IMR-90 (cell line): ENCODE measurements around the gene UBA3. TPM values are rescaled to one million over a fixed set of nuclear protein-coding genes. Genes with fewer than 3 reads are reported as not detected.

Source experiments
- ATAC-seq: fragments of 200-7000 bp; cut with Tn5 transposase; 2 replicates; pipeline ENCODE4 v1.9.1; 2020; ENCODE audit warnings: low read depth, mild to moderate bottlenecking, moderate library complexity
- BruUV-seq: library from RNA; stranded (reverse); fragments of 400-500 nt; replicated peaks from 2 replicates; lab custom pipeline; 2021; lab: Mats Ljungman, UMichigan
- CTCF ChIA-PET: fragments of 300-600 bp; formaldehyde crosslinking; extraction: SDS; loops from one replicate; lab custom pipeline; 2021; ENCODE audit warnings: antibody characterized with exemption; lab: Yijun Ruan, JAX
- POLR2A ChIA-PET: fragments of 300-600 bp; sonication (Branson Sonifier 250); formaldehyde crosslinking; loops from one replicate; lab custom pipeline; 2022; ENCODE audit warnings: antibody characterized with exemption; ENCODE audit not compliant: unreplicated experiment; lab: Charles Lee
- DNase-seq: peaks from one replicate; pipeline ENCODE4 v3.0.0; 2013
- H2AFZ ChIP-seq: replicated peaks from 2 replicates; pipeline ENCODE3; 2013; ENCODE audit warnings: low read length, mild to moderate bottlenecking; ENCODE audit not compliant: poor library complexity
- H2AK5ac ChIP-seq: 2 replicates; pipeline ENCODE4 v1.6.1; 2013; ENCODE audit warnings: low read depth, low read length, inconsistent platforms
- H2AK9ac ChIP-seq: replicated peaks from 2 replicates; pipeline ENCODE3; 2013; ENCODE audit warnings: mild to moderate bottlenecking, low read depth, low read length, moderate library complexity; ENCODE audit not compliant: poor library complexity
- H2BK120ac ChIP-seq: 2 replicates; pipeline ENCODE4 v1.6.1; 2013; ENCODE audit warnings: low read depth, low read length, inconsistent platforms
- H2BK15ac ChIP-seq: 3 replicates; pipeline ENCODE4 v1.6.1; 2013; ENCODE audit warnings: low read depth, low read length, inconsistent platforms
- H2BK20ac ChIP-seq: 2 replicates; pipeline ENCODE4 v1.6.1; 2013; ENCODE audit warnings: low read depth, mild to moderate bottlenecking, inconsistent platforms, low read length, moderate library complexity
- H2BK5ac ChIP-seq: 2 replicates; pipeline ENCODE4 v1.6.1; 2013; ENCODE audit warnings: mild to moderate bottlenecking, low read depth, low read length, inconsistent platforms; ENCODE audit not compliant: poor library complexity, severe bottlenecking
- H3K14ac ChIP-seq: replicated peaks from 2 replicates; pipeline ENCODE4 v1.6.1; 2013; ENCODE audit warnings: low read depth, low read length, inconsistent platforms
- H3K18ac ChIP-seq: 2 replicates; pipeline ENCODE4 v1.6.1; 2013; ENCODE audit warnings: low read depth, low read length, control low read depth
- H3K23ac ChIP-seq: 2 replicates; pipeline ENCODE4 v1.6.1; 2013; ENCODE audit warnings: low read depth, low read length, inconsistent platforms
- H3K27ac ChIP-seq: 2 replicates; pipeline ENCODE4 v1.5.1; 2013; ENCODE audit warnings: mild to moderate bottlenecking, control low read depth, low read length; ENCODE audit not compliant: insufficient read depth
- H3K27me3 ChIP-seq: 2 replicates; pipeline ENCODE4 v1.6.1; 2013; ENCODE audit warnings: low read length; ENCODE audit not compliant: control insufficient read depth, insufficient read depth
- H3K36me3 ChIP-seq: 2 replicates; pipeline ENCODE4 v1.6.1; 2013; ENCODE audit warnings: low read length, mixed read lengths; ENCODE audit not compliant: control insufficient read depth, insufficient read depth
- H3K4ac ChIP-seq: 2 replicates; pipeline ENCODE4 v1.6.1; 2013; ENCODE audit warnings: low read depth, low read length, inconsistent platforms
- H3K4me1 ChIP-seq: 2 replicates; pipeline ENCODE4 v1.6.1; 2013; ENCODE audit warnings: low read length, mixed read lengths; ENCODE audit not compliant: control insufficient read depth, insufficient read depth
- H3K4me2 ChIP-seq: 2 replicates; pipeline ENCODE4 v1.6.1; 2013; ENCODE audit warnings: low read depth, mild to moderate bottlenecking, control low read depth, low read length, moderate library complexity
- H3K4me3 ChIP-seq: 2 replicates; pipeline ENCODE4 v1.5.1; 2013; ENCODE audit warnings: low read depth, mild to moderate bottlenecking, control low read depth, low read length, moderate library complexity; ENCODE audit not compliant: insufficient read depth
- H3K56ac ChIP-seq: 2 replicates; pipeline ENCODE4 v1.6.1; 2013; ENCODE audit warnings: low read length, inconsistent platforms; ENCODE audit not compliant: insufficient read depth; ENCODE audit errors: extremely low read depth
- H3K79me1 ChIP-seq, 2 experiments: 2 replicates each; pipeline ENCODE4 v1.6.1; 2013; ENCODE audit warnings: low read length in 2 of 2, inconsistent platforms in 1 of 2, low read depth in 1 of 2
- H3K9ac ChIP-seq: 2 replicates; pipeline ENCODE4 v1.6.1; 2013; ENCODE audit warnings: low read depth, low read length, control low read depth
- H3K9me1 ChIP-seq: 2 replicates; pipeline ENCODE4 v1.6.1; 2013; ENCODE audit warnings: low read length, inconsistent platforms; ENCODE audit not compliant: insufficient read depth
- H3K9me3 ChIP-seq: 2 replicates; pipeline ENCODE4 v1.6.1; 2013; ENCODE audit warnings: low read length; ENCODE audit not compliant: control insufficient read depth, insufficient read depth
- H4K20me1 ChIP-seq: 2 replicates; pipeline ENCODE4 v1.6.1; 2013; ENCODE audit warnings: low read length, inconsistent platforms; ENCODE audit not compliant: insufficient read depth
- H4K5ac ChIP-seq: 2 replicates; pipeline ENCODE4 v1.6.1; 2013; ENCODE audit warnings: mild to moderate bottlenecking, low read depth, low read length, control low read depth
- H4K8ac ChIP-seq, 2 experiments: 2 replicates each; pipeline ENCODE4 v1.6.1; 2013; ENCODE audit warnings: low read depth in 2 of 2, low read length in 2 of 2, control low read depth in 1 of 2, inconsistent platforms in 1 of 2
- H4K91ac ChIP-seq: 2 replicates; pipeline ENCODE4 v1.6.1; 2013; ENCODE audit warnings: low read depth, low read length, inconsistent platforms; ENCODE audit not compliant: insufficient read depth
- BHLHE40 ChIP-seq: fragments of 150-350 bp; IDR thresholded peaks from 2 replicates; pipeline ENCODE4 v1.6.1; 2016; ENCODE audit warnings: mild to moderate bottlenecking, low read depth, low read length
- FOS ChIP-seq: fragments of 150-350 bp; IDR thresholded peaks from 2 replicates; pipeline ENCODE4 v1.6.1; 2016; ENCODE audit warnings: low read depth, low read length
- NFE2L2 ChIP-seq: fragments of 150-350 bp; IDR thresholded peaks from 2 replicates; pipeline ENCODE4 v1.6.1; 2016; ENCODE audit warnings: low read depth, mild to moderate bottlenecking, low read length
- POLR2A ChIP-seq: IDR thresholded peaks from 2 replicates; pipeline ENCODE4 v1.6.1; 2012; ENCODE audit warnings: mild to moderate bottlenecking, low read depth, low read length
- RAD21 ChIP-seq: IDR thresholded peaks from 2 replicates; pipeline ENCODE4 v1.6.1; 2012; ENCODE audit warnings: low read length, improper control_type of control experiment
- RCOR1 ChIP-seq: IDR thresholded peaks from 2 replicates; pipeline ENCODE4 v1.6.1; 2012; ENCODE audit warnings: mild to moderate bottlenecking, low read length, improper control_type of control experiment; ENCODE audit not compliant: insufficient replicate concordance
- RFX5 ChIP-seq: IDR thresholded peaks from 2 replicates; pipeline ENCODE4 v1.8.0; 2012; ENCODE audit warnings: low read depth, mild to moderate bottlenecking, low read length, moderate library complexity
- SMC3 ChIP-seq: fragments of 150-350 bp; IDR thresholded peaks from 2 replicates; pipeline ENCODE4 v1.6.1; 2016; ENCODE audit warnings: low read depth, mild to moderate bottlenecking, antibody characterized with exemption, low read length, moderate library complexity
- WGBS, 2 experiments: methylation state at CpG; one replicate each; pipeline versions ENCODE4 v1.1.5 to v1.1.7; 2013; ENCODE audit warnings: missing lambda C conversion rate in 2 of 2; ENCODE audit not compliant: insufficient read length in 1 of 2; ENCODE audit errors: extremely low coverage in 2 of 2; 5-methylcytosine and 5-hydroxymethylcytosine counted together
- dilution Hi-C: fragments of 300-500 bp; cut with HindIII; formaldehyde crosslinking; loops from one replicate; pipeline ENCODE4 v1.14.3; 2018; ENCODE audit warnings: low sequenced_read_pairs; ENCODE audit not compliant: unreplicated experiment
- in situ Hi-C: fragments of 300-500 bp; cut with MboI; formaldehyde crosslinking; loops from 3 replicates; pipeline ENCODE4 v1.14.3; 2019; ENCODE audit warnings: low sequenced_read_pairs, inconsistent platforms, mixed read lengths
- intact Hi-C: fragments of 100-400 bp; cut with micrococcal nuclease; formaldehyde crosslinking; loops from 2 replicates; pipeline ENCODE4 v1.10.0; 2022
- polyA plus RNA-seq, 3 experiments: library from polyadenylated mRNA; depleted of rRNA; stranded (reverse); fragments of >200 nt; gene quantifications; 2 replicates each; pipeline ENCODE4 v1.2.3, GENCODE V29; 2012; ENCODE audit warnings: low replicate concordance in 1 of 3
- total RNA-seq: library from RNA; depleted of rRNA; stranded (reverse); fragments of >200 nt; gene quantifications from 2 replicates; pipeline ENCODE4 v1.2.3, GENCODE V29; 2012
- TF ChIP-seq, protein P1 (sequence below): conservative IDR thresholded peaks from 2 replicates; pipeline ENCODE4 v1.5.1; 2012; ENCODE audit warnings: mild to moderate bottlenecking, low read depth, low read length, improper control_type of control experiment
- TF ChIP-seq, protein P2 (sequence below): fragments of 150-350 bp; IDR thresholded peaks from 2 replicates; pipeline ENCODE4 v1.6.1; 2017; ENCODE audit warnings: mild to moderate bottlenecking, antibody characterized with exemption, low read length, low read depth
- TF ChIP-seq, protein P3 (sequence below): fragments of 150-350 bp; IDR thresholded peaks from 2 replicates; pipeline ENCODE4 v1.6.1; 2016; ENCODE audit warnings: low read depth, mild to moderate bottlenecking, low read length, moderate library complexity, borderline replicate concordance

Gene UBA3
- total and polyA plus RNA-seq, 2 of the 4 experiments (the other 2 are of a cell fraction), result 51.8 to 64.3 TPM

DNA sequence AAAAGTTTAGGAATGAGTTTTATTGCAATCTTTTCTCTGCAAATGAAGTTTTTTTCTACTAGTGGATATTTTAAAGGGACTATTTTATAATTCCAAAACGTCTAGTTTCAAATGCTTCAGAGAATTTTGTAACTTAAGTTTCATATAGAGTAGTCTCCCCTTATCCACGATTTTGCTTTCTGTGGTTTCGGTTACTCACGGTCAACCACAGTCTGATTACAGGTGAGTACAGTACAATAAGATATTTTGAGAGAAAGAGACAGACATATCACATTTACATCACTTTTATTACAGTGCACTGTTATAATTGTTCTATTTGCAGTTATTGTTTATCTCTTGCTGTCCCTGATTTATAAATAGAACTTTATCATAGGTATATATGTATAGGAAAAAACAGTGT lies 59.3 kb downstream of the UBA3 start:
- Histone ChIP-seq H3K14ac (no peak overlapping the region), H3K9ac (no peak overlapping the region), H3K9me1 (no peaks in the 10 kb centered on the region), H3K4me3 (no peak overlapping the region), H3K27me3 (no peaks in the 10 kb centered on the region), H2AFZ (no peak overlapping the region), H3K18ac (no peak overlapping the region), H3K4ac (no peak overlapping the region), H3K79me1 (peaks cover 0 to 7% of the 10 kb centered on the region in 2 experiments; a peak in 3 of 4 replicates), H3K56ac (no peak overlapping the region), H3K23ac (no peak overlapping the region), H2BK5ac (no peak overlapping the region), H3K27ac (no peak overlapping the region), H3K4me2 (no peak overlapping the region), H2BK20ac (no peak overlapping the region), H4K20me1 (no peaks in the 10 kb centered on the region), H2AK5ac (no peak overlapping the region), H3K9me3 (no peaks in the 10 kb centered on the region), H3K4me1 (no peaks in the 10 kb centered on the region), H2AK9ac (no peak overlapping the region), H4K5ac (no peak overlapping the region), H4K91ac (no peak overlapping the region), H2BK120ac (no peak overlapping the region), H4K8ac (no peak overlapping the region), H3K36me3 (peaks cover 22% of the 10 kb centered on the region), H2BK15ac (no peak overlapping the region)
- ATAC-seq, result no peak
- POLR2A ChIA-PET, result no interaction called here
- dilution Hi-C loops (no loop called here), intact Hi-C loops (loop anchor here (2.0 kb wide), 1 partner anchor 16 kb away; no protein-coding TSS in a partner anchor), in situ Hi-C loops (no loop called here)
- no peak for TF ChIP-seq SMC3
- TF ChIP-seq, protein P1, sequence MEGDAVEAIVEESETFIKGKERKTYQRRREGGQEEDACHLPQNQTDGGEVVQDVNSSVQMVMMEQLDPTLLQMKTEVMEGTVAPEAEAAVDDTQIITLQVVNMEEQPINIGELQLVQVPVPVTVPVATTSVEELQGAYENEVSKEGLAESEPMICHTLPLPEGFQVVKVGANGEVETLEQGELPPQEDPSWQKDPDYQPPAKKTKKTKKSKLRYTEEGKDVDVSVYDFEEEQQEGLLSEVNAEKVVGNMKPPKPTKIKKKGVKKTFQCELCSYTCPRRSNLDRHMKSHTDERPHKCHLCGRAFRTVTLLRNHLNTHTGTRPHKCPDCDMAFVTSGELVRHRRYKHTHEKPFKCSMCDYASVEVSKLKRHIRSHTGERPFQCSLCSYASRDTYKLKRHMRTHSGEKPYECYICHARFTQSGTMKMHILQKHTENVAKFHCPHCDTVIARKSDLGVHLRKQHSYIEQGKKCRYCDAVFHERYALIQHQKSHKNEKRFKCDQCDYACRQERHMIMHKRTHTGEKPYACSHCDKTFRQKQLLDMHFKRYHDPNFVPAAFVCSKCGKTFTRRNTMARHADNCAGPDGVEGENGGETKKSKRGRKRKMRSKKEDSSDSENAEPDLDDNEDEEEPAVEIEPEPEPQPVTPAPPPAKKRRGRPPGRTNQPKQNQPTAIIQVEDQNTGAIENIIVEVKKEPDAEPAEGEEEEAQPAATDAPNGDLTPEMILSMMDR, result no peak
- TF ChIP-seq RAD21, result no peak
- no peak for TF ChIP-seq BHLHE40
- TF ChIP-seq POLR2A, result no peak
- TF ChIP-seq, protein P2, sequence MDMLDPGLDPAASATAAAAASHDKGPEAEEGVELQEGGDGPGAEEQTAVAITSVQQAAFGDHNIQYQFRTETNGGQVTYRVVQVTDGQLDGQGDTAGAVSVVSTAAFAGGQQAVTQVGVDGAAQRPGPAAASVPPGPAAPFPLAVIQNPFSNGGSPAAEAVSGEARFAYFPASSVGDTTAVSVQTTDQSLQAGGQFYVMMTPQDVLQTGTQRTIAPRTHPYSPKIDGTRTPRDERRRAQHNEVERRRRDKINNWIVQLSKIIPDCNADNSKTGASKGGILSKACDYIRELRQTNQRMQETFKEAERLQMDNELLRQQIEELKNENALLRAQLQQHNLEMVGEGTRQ, result no peak
- TF ChIP-seq NFE2L2, result no peak
- TF ChIP-seq, protein P3, sequence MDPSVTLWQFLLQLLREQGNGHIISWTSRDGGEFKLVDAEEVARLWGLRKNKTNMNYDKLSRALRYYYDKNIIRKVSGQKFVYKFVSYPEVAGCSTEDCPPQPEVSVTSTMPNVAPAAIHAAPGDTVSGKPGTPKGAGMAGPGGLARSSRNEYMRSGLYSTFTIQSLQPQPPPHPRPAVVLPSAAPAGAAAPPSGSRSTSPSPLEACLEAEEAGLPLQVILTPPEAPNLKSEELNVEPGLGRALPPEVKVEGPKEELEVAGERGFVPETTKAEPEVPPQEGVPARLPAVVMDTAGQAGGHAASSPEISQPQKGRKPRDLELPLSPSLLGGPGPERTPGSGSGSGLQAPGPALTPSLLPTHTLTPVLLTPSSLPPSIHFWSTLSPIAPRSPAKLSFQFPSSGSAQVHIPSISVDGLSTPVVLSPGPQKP, result no peak
- no peak for TF ChIP-seq FOS
- TF ChIP-seq RCOR1, result no peak
- TF ChIP-seq RFX5, result no peak
- no TSS peak for BruUV-seq
- no CpG with 5 or more reads among the region's 4 CpGs for WGBS, 2 experiments
- CTCF ChIA-PET, result no interaction called here
- no peak for DNase-seq
